SJSA1 (cell line): ENCODE results near the gene HIBADH. TPM values are rescaled to one million over a fixed set of nuclear protein-coding genes. Genes with fewer than 3 reads are reported as not detected.

Source experiments
- DNase-seq, 2 experiments: peaks; one replicate each; pipeline ENCODE4 v3.0.0-alpha.2; 2015 to 2020; ENCODE audit warnings: low spot score in 2 of 2, low read depth in 1 of 2
- H3K27ac ChIP-seq: fragments of 250-450 bp; sonication (Bioruptor Pico); 2 replicates; pipeline ENCODE4 v1.5.1; 2020; ENCODE audit warnings: mild to moderate bottlenecking, moderate library complexity
- H3K27me3 ChIP-seq: fragments of 250-450 bp; sonication (Bioruptor Pico); replicated peaks from 2 replicates; pipeline ENCODE4 v1.5.1; 2020; ENCODE audit warnings: mild to moderate bottlenecking, moderate library complexity
- H3K36me3 ChIP-seq: fragments of 250-450 bp; sonication (Bioruptor Pico); 2 replicates; pipeline ENCODE4 v1.5.1; 2020; ENCODE audit warnings: mild to moderate bottlenecking
- H3K4me1 ChIP-seq: fragments of 250-450 bp; sonication (Bioruptor Pico); replicated peaks from 2 replicates; pipeline ENCODE4 v1.6.1; 2021; ENCODE audit warnings: mild to moderate bottlenecking
- H3K4me3 ChIP-seq: fragments of 250-450 bp; sonication (Bioruptor Pico); 2 replicates; pipeline ENCODE4 v1.5.1; 2020; ENCODE audit warnings: mild to moderate bottlenecking
- H3K9me3 ChIP-seq: fragments of 250-450 bp; sonication (Bioruptor Pico); replicated peaks from 2 replicates; pipeline ENCODE4 v1.5.1; 2020; ENCODE audit warnings: mild to moderate bottlenecking
- total RNA-seq: library from RNA; depleted of rRNA; stranded (reverse); fragments of >200 nt; shearing (Covaris generic); gene quantifications from 2 replicates; pipeline ENCODE4 v1.2.3, GENCODE V29; 2014

The HIBADH gene
- total RNA-seq, 1 experiment from 2014 or later, result 57.0 TPM

GRCh38 chr7:27614095-27614494, 48.6 kb downstream of the HIBADH start:
- no peak for DNase-seq

GRCh38 chr7:27611059-27611458, 51.6 kb downstream of the HIBADH start:
- H3K27me3 ChIP-seq, result no peaks in the 10 kb centered on the region
- peaks cover 41% of the 10 kb centered on the region for H3K4me1 ChIP-seq
- peaks cover 6% of the 10 kb centered on the region for H3K36me3 ChIP-seq
- no peaks in the 10 kb centered on the region for H3K9me3 ChIP-seq
- H3K4me3 ChIP-seq, result no peak overlapping the region
- no peak overlapping the region for H3K27ac ChIP-seq
- DNase-seq, result no peak

More at GRCh38 chr7:27614095-27614494, 48.6 kb downstream of the HIBADH start:
- Histone ChIP-seq H3K9me3 (no peaks in the 10 kb centered on the region; the same call in 1 of the 2 replicates), H3K27ac (no peak overlapping the region; the same call in 1 of the 2 replicates), H3K4me1 (peaks cover 22% of the 10 kb centered on the region), H3K36me3 (peaks cover 19% of the 10 kb centered on the region), H3K27me3 (no peaks in the 10 kb centered on the region), H3K4me3 (no peak overlapping the region)

- Histone ChIP-seq H3K9me3 (no peaks in the 10 kb centered on the region), H3K4me1 (peaks cover 35% of the 10 kb centered on the region), H3K27me3 (no peaks in the 10 kb centered on the region), H3K4me3 (no peak overlapping the region), H3K36me3 (no peaks in the 10 kb centered on the region; the same call in 1 of the 2 replicates), H3K27ac (peak overlapping the region; percentile 32)
- DNase-seq, result peak in 1 of 2 experiments; percentile 24
These were observed 53.7 kb downstream of the HIBADH start for GRCh38 chr7:27608776-27609495.

GRCh38 chr7:27607210-27607606, 55.5 kb downstream of the HIBADH start:
- Histone ChIP-seq H3K4me1 (peaks cover 44% of the 10 kb centered on the region), H3K9me3 (no peaks in the 10 kb centered on the region), H3K27me3 (no peaks in the 10 kb centered on the region), H3K27ac (peak overlapping the region; percentile 64), H3K4me3 (no peak overlapping the region), H3K36me3 (no peaks in the 10 kb centered on the region; the same call in 1 of the 2 replicates)
- DNase-seq, result no peak

- Histone ChIP-seq H3K4me1 (peaks cover 44% of the 10 kb centered on the region), H3K9me3 (no peaks in the 10 kb centered on the region), H3K27me3 (no peaks in the 10 kb centered on the region), H3K4me3 (no peak overlapping the region), H3K36me3 (no peaks in the 10 kb centered on the region; the same call in 1 of the 2 replicates), H3K27ac (peak overlapping the region; percentile 64)
- peak; percentile 77 to 93 for DNase-seq
These were observed 56.1 kb downstream of the HIBADH start for GRCh38 chr7:27606270-27607209.

GRCh38 chr7:27605689-27606269, 56.9 kb downstream of the HIBADH start:
- H3K36me3 ChIP-seq, result no peaks in the 10 kb centered on the region
- H3K4me1 ChIP-seq, result peaks cover 44% of the 10 kb centered on the region
- H3K4me3 ChIP-seq, result 0 out of 2 replicates have a peak overlapping the region, but pooled peaks have one; percentile 3
- DNase-seq, result no peak
- H3K9me3 ChIP-seq, result no peaks in the 10 kb centered on the region
- peak overlapping the region; percentile 64 for H3K27ac ChIP-seq
- H3K27me3 ChIP-seq, result no peaks in the 10 kb centered on the region

GRCh38 chr7:27605283-27605682, 57.4 kb downstream of the HIBADH start:
- Histone ChIP-seq H3K36me3 (no peaks in the 10 kb centered on the region), H3K27ac (peak overlapping the region; percentile 64), H3K27me3 (no peaks in the 10 kb centered on the region), H3K4me3 (0 out of 2 replicates have a peak overlapping the region, but pooled peaks have one; percentile 3), H3K4me1 (peaks cover 44% of the 10 kb centered on the region), H3K9me3 (no peaks in the 10 kb centered on the region)
- DNase-seq, result peak in 1 of 2 experiments; percentile 28

GRCh38 chr7:27603813-27604212, 58.9 kb downstream of the HIBADH start:
- no peaks in the 10 kb centered on the region for H3K27me3 ChIP-seq
- no peak overlapping the region for H3K4me3 ChIP-seq
- H3K36me3 ChIP-seq, result no peaks in the 10 kb centered on the region
- peaks cover 37% of the 10 kb centered on the region for H3K4me1 ChIP-seq
- H3K27ac ChIP-seq, result no peak overlapping the region; the same call in 1 of the 2 replicates
- no peak for DNase-seq
- no peaks in the 10 kb centered on the region for H3K9me3 ChIP-seq

- DNase-seq, result no peak
- no peaks in the 10 kb centered on the region for H3K36me3 ChIP-seq
- H3K27ac ChIP-seq, result no peak overlapping the region
- H3K4me3 ChIP-seq, result no peak overlapping the region
- peaks cover 28% of the 10 kb centered on the region for H3K4me1 ChIP-seq
- no peaks in the 10 kb centered on the region for H3K9me3 ChIP-seq
- H3K27me3 ChIP-seq, result no peaks in the 10 kb centered on the region
These were observed 59.9 kb downstream of the HIBADH start for GRCh38 chr7:27602766-27603165.

- no peak overlapping the region for H3K27ac ChIP-seq
- H3K4me1 ChIP-seq, result peaks cover 18% of the 10 kb centered on the region
- no peak overlapping the region for H3K4me3 ChIP-seq
- no peaks in the 10 kb centered on the region for H3K9me3 ChIP-seq
- no peak for DNase-seq
- H3K36me3 ChIP-seq, result no peaks in the 10 kb centered on the region
- no peaks in the 10 kb centered on the region for H3K27me3 ChIP-seq
These were observed 61.5 kb downstream of the HIBADH start for GRCh38 chr7:27601217-27601616.

- no peak overlapping the region for H3K4me3 ChIP-seq
- H3K9me3 ChIP-seq, result no peaks in the 10 kb centered on the region
- H3K27me3 ChIP-seq, result no peaks in the 10 kb centered on the region
- no peak overlapping the region for H3K27ac ChIP-seq
- no peak for DNase-seq
- H3K4me1 ChIP-seq, result peaks cover 18% of the 10 kb centered on the region
- no peaks in the 10 kb centered on the region for H3K36me3 ChIP-seq
These were observed 62.4 kb downstream of the HIBADH start for GRCh38 chr7:27600247-27600646.

GRCh38 chr7:27595009-27595408, 67.7 kb downstream of the HIBADH start:
- H3K9me3 ChIP-seq, result no peaks in the 10 kb centered on the region
- H3K36me3 ChIP-seq, result no peaks in the 10 kb centered on the region
- no peak overlapping the region for H3K27ac ChIP-seq
- H3K27me3 ChIP-seq, result no peaks in the 10 kb centered on the region
- H3K4me1 ChIP-seq, result no peaks in the 10 kb centered on the region
- no peak overlapping the region for H3K4me3 ChIP-seq
- no peak for DNase-seq

GRCh38 chr7:27593226-27593625, 69.5 kb downstream of the HIBADH start:
- Histone ChIP-seq H3K27me3 (no peaks in the 10 kb centered on the region), H3K9me3 (no peaks in the 10 kb centered on the region)
- DNase-seq, result no peak

More at GRCh38 chr7:27593226-27593625, 69.5 kb downstream of the HIBADH start:
- H3K4me1 ChIP-seq, result no peaks in the 10 kb centered on the region
- H3K27ac ChIP-seq, result no peak overlapping the region
- H3K4me3 ChIP-seq, result no peak overlapping the region
- no peaks in the 10 kb centered on the region for H3K36me3 ChIP-seq
